HepG2 (cell line): ENCODE results near the gene TRAPPC5. TPM values are rescaled to one million over a fixed set of nuclear protein-coding genes. Genes with fewer than 3 reads are reported as not detected.

Source experiments
- DMTF1 ChIP-seq: sonication (generic); formaldehyde crosslinking; IDR thresholded peaks from 2 replicates; pipeline ENCODE4 v1.4.0; 2020; ENCODE audit warnings: mild to moderate bottlenecking, missing genetic modification reagents
- HDAC1 ChIP-seq: sonication (generic); formaldehyde crosslinking; IDR thresholded peaks from 2 replicates; pipeline ENCODE4 v1.5.1; 2020; ENCODE audit warnings: mild to moderate bottlenecking, missing genetic modification reagents
- MAFF ChIP-seq: IDR thresholded peaks from 2 replicates; pipeline ENCODE4 v1.6.1; 2011; ENCODE audit warnings: low read depth, low read length, improper control_type of control experiment
- PHF20 ChIP-seq: sonication (generic); formaldehyde crosslinking; IDR thresholded peaks from 2 replicates; pipeline ENCODE4 v1.5.0; 2020; ENCODE audit warnings: mild to moderate bottlenecking, missing genetic modification reagents
- ZNF451 ChIP-seq: sonication (generic); formaldehyde crosslinking; IDR thresholded peaks from 2 replicates; pipeline ENCODE4 v1.5.0; 2020; ENCODE audit warnings: mild to moderate bottlenecking, missing genetic modification reagents
- ZSCAN9 ChIP-seq: IDR thresholded peaks from 2 replicates; pipeline ENCODE4 v1.6.1; 2016; ENCODE audit warnings: borderline replicate concordance
- polyA plus RNA-seq, 8 experiments: library from polyadenylated mRNA; depleted of rRNA in 3 of 8; stranded (reverse) in 7 of 8; unstranded in 1 of 8; fragments of >200 nt; fragmentation: Illumina TruSeq in 4 of 8; extraction: Trizol in 4 of 8; gene quantifications; 2 replicates each; pipeline versions ENCODE4 v1.2.1 to v1.2.3, GENCODE V29; 2011 to 2016; ENCODE audit warnings: low read depth in 4 of 8, missing spikeins in 1 of 8, mixed read lengths in 1 of 8; ENCODE audit not compliant: insufficient read depth in 1 of 8
- total RNA-seq, 5 experiments: library from RNA; depleted of rRNA; stranded (reverse); fragments of >200 nt; fragmentation: Illumina TruSeq; extraction: Trizol; gene quantifications; 2 replicates each; pipeline ENCODE4 v1.2.3, GENCODE V29; 2016; ENCODE audit warnings: low read depth in 1 of 5
- TF ChIP-seq, protein P1 (sequence below): sonication (generic); formaldehyde crosslinking; IDR thresholded peaks from 2 replicates; pipeline ENCODE4 v1.4.0; 2020; ENCODE audit warnings: missing genetic modification reagents
- TF ChIP-seq, protein P2 (sequence below): sonication (generic); formaldehyde crosslinking; IDR thresholded peaks from 2 replicates; pipeline ENCODE4 v1.5.1; 2020; ENCODE audit warnings: mild to moderate bottlenecking, missing genetic modification reagents, moderate library complexity
- TF ChIP-seq, protein P3 (sequence below): IDR thresholded peaks from 2 replicates; pipeline ENCODE4 v1.6.1; 2016; ENCODE audit warnings: low read depth, missing genetic modification reagents, missing compliant biosample characterization
- TF ChIP-seq, protein P4 (sequence below): sonication (generic); formaldehyde crosslinking; IDR thresholded peaks from 2 replicates; pipeline ENCODE4 v1.5.0; 2020; ENCODE audit warnings: mild to moderate bottlenecking, missing genetic modification reagents, borderline replicate concordance

Gene TRAPPC5
- total and polyA plus RNA-seq, 2 of the 13 experiments (the other 11 are each of a cell fraction or from before 2014, with no cell fraction given) = 38.5 to 78.7 TPM

DNA sequence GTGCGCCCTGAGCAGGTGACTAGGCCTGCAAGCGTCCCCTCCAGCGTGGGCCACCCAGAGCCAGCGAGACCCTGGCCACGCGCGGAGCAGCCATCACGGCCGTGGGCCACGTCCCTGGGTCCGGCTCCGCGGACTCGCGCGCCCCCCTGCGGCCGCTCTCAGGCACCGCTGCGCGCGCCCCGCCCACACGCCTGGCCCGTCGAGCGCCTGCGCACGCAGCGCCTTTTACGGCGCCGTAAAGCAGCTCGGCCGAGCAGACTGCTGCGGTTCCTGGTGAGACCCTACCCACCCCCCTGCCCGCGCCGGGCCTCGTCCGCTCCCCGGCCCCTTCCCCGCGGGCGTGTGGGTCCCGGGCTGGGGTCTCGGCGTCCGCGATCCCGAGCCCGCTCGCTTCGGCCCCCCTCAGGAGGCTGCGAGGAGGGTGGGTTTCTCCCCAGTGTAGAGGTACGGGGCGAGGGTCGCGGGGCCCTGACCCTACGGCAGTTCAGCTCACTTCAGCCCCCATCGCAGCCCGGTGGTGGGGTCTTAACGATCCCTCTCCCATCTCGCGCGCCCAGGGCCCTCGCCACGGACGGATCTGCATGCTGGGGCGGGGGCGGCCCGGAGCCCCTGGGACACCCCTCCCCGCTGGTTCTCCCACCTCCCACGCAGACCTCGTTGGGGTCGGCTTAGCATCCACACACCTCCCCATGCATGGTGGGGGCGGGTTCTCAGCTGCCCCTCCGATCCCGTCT is at the start of gene TRAPPC5 (continued):
- TF ChIP-seq PHF20 (peak; percentile 71), MAFF (no peak), HDAC1 (CRISPR knock-in tag) (peak; percentile 29; the same call in 1 of the 2 replicates), ZNF451 (peak; percentile 35; the same call in 1 of the 2 replicates), DMTF1 (CRISPR knock-in tag) (no peak), ZSCAN9 (CRISPR knock-in tag) (no peak)
- TF ChIP-seq, protein P1, sequence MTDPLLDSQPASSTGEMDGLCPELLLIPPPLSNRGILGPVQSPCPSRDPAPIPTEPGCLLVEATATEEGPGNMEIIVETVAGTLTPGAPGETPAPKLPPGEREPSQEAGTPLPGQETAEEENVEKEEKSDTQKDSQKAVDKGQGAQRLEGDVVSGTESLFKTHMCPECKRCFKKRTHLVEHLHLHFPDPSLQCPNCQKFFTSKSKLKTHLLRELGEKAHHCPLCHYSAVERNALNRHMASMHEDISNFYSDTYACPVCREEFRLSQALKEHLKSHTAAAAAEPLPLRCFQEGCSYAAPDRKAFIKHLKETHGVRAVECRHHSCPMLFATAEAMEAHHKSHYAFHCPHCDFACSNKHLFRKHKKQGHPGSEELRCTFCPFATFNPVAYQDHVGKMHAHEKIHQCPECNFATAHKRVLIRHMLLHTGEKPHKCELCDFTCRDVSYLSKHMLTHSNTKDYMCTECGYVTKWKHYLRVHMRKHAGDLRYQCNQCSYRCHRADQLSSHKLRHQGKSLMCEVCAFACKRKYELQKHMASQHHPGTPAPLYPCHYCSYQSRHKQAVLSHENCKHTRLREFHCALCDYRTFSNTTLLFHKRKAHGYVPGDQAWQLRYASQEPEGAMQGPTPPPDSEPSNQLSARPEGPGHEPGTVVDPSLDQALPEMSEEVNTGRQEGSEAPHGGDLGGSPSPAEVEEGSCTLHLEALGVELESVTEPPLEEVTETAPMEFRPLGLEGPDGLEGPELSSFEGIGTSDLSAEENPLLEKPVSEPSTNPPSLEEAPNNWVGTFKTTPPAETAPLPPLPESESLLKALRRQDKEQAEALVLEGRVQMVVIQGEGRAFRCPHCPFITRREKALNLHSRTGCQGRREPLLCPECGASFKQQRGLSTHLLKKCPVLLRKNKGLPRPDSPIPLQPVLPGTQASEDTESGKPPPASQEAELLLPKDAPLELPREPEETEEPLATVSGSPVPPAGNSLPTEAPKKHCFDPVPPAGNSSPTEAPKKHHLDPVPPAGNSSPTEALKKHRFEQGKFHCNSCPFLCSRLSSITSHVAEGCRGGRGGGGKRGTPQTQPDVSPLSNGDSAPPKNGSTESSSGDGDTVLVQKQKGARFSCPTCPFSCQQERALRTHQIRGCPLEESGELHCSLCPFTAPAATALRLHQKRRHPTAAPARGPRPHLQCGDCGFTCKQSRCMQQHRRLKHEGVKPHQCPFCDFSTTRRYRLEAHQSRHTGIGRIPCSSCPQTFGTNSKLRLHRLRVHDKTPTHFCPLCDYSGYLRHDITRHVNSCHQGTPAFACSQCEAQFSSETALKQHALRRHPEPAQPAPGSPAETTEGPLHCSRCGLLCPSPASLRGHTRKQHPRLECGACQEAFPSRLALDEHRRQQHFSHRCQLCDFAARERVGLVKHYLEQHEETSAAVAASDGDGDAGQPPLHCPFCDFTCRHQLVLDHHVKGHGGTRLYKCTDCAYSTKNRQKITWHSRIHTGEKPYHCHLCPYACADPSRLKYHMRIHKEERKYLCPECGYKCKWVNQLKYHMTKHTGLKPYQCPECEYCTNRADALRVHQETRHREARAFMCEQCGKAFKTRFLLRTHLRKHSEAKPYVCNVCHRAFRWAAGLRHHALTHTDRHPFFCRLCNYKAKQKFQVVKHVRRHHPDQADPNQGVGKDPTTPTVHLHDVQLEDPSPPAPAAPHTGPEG (CRISPR knock-in tag) = 0 out of 2 replicates have a peak, but pooled peaks have one; percentile 38
- TF ChIP-seq, protein P2, sequence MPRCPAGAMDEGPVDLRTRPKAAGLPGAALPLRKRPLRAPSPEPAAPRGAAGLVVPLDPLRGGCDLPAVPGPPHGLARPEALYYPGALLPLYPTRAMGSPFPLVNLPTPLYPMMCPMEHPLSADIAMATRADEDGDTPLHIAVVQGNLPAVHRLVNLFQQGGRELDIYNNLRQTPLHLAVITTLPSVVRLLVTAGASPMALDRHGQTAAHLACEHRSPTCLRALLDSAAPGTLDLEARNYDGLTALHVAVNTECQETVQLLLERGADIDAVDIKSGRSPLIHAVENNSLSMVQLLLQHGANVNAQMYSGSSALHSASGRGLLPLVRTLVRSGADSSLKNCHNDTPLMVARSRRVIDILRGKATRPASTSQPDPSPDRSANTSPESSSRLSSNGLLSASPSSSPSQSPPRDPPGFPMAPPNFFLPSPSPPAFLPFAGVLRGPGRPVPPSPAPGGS = peak; percentile 13; the same call in 1 of the 2 replicates
- TF ChIP-seq, protein P3, sequence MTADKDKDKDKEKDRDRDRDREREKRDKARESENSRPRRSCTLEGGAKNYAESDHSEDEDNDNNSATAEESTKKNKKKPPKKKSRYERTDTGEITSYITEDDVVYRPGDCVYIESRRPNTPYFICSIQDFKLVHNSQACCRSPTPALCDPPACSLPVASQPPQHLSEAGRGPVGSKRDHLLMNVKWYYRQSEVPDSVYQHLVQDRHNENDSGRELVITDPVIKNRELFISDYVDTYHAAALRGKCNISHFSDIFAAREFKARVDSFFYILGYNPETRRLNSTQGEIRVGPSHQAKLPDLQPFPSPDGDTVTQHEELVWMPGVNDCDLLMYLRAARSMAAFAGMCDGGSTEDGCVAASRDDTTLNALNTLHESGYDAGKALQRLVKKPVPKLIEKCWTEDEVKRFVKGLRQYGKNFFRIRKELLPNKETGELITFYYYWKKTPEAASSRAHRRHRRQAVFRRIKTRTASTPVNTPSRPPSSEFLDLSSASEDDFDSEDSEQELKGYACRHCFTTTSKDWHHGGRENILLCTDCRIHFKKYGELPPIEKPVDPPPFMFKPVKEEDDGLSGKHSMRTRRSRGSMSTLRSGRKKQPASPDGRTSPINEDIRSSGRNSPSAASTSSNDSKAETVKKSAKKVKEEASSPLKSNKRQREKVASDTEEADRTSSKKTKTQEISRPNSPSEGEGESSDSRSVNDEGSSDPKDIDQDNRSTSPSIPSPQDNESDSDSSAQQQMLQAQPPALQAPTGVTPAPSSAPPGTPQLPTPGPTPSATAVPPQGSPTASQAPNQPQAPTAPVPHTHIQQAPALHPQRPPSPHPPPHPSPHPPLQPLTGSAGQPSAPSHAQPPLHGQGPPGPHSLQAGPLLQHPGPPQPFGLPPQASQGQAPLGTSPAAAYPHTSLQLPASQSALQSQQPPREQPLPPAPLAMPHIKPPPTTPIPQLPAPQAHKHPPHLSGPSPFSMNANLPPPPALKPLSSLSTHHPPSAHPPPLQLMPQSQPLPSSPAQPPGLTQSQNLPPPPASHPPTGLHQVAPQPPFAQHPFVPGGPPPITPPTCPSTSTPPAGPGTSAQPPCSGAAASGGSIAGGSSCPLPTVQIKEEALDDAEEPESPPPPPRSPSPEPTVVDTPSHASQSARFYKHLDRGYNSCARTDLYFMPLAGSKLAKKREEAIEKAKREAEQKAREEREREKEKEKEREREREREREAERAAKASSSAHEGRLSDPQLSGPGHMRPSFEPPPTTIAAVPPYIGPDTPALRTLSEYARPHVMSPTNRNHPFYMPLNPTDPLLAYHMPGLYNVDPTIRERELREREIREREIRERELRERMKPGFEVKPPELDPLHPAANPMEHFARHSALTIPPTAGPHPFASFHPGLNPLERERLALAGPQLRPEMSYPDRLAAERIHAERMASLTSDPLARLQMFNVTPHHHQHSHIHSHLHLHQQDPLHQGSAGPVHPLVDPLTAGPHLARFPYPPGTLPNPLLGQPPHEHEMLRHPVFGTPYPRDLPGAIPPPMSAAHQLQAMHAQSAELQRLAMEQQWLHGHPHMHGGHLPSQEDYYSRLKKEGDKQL (CRISPR knock-in tag) = no peak
- TF ChIP-seq, protein P4, sequence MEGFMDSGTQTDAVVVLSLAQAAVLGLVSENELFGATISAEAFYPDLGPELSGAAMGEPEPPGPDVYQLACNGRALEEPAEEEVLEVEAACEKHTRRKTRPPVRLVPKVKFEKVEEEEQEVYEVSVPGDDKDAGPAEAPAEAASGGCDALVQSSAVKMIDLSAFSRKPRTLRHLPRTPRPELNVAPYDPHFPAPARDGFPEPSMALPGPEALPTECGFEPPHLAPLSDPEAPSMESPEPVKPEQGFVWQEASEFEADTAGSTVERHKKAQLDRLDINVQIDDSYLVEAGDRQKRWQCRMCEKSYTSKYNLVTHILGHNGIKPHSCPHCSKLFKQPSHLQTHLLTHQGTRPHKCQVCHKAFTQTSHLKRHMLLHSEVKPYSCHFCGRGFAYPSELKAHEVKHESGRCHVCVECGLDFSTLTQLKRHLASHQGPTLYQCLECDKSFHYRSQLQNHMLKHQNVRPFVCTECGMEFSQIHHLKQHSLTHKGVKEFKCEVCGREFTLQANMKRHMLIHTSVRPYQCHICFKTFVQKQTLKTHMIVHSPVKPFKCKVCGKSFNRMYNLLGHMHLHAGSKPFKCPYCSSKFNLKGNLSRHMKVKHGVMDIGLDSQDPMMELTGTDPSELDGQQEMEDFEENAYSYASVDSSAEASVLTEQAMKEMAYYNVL (CRISPR knock-in tag) = 0 out of 2 replicates have a peak, but pooled peaks have one; percentile 6
